ENCODE results near the gene THUMPD1.
"Not testable (repeated sequence)": the region's sequence is repeated elsewhere in the genome, so short reads cannot be mapped to it uniquely, and the experiment has no call there.

The THUMPD1 gene

GRCh38 chr16:20711277-20711911 lies 30.2 kb downstream of the THUMPD1 start:
- TF ChIP-seq ZFX (IDR thresholded peaks at IDR 0.05) (no peak), CTCF (conservative IDR thresholded peaks at IDR 0.05) (no peak)
- H3K27ac ChIP-seq, result no peak overlapping the region

- H3K27ac ChIP-seq, result peak overlapping the region; percentile 81
- peak; percentile 76 for TF ChIP-seq CTCF (conservative IDR thresholded peaks at IDR 0.05)
Measured at GRCh38 chr16:20708129-20708528, 33.5 kb downstream of the THUMPD1 start.

- no peak for TF ChIP-seq ZFX (IDR thresholded peaks at IDR 0.05)
- TF ChIP-seq CTCF (conservative IDR thresholded peaks at IDR 0.05), result no peak
- H3K27ac ChIP-seq, result peak overlapping the region; percentile 81
Measured at GRCh38 chr16:20707461-20707860, 34.2 kb downstream of the THUMPD1 start.

- H3K27ac ChIP-seq, result not testable (repeated sequence)
Measured at GRCh38 chr16:20705972-20706371, 35.6 kb downstream of the THUMPD1 start.

- no peak for TF ChIP-seq ZFX (IDR thresholded peaks at IDR 0.05)
- no peak for TF ChIP-seq CTCF (conservative IDR thresholded peaks at IDR 0.05)
Measured at GRCh38 chr16:20704281-20704680, 37.3 kb downstream of the THUMPD1 start.

GRCh38 chr16:20701692-20702091 lies 39.9 kb downstream of the THUMPD1 start:
- H3K27ac ChIP-seq, result peak overlapping the region; percentile 89

More at GRCh38 chr16:20704281-20704680, 37.3 kb downstream of the THUMPD1 start:
- H3K27ac ChIP-seq, result no peak overlapping the region

GRCh38 chr16:20696618-20697017 lies 45.0 kb downstream of the THUMPD1 start:
- TF ChIP-seq CTCF (conservative IDR thresholded peaks at IDR 0.05), result no peak
- TF ChIP-seq ZFX (IDR thresholded peaks at IDR 0.05), result no peak

GRCh38 chr16:20695024-20695423 lies 46.6 kb downstream of the THUMPD1 start:
- no peak overlapping the region; the same call in 1 of the 2 replicates for H3K27ac ChIP-seq
- no peak for TF ChIP-seq ZFX (IDR thresholded peaks at IDR 0.05)
- no peak for TF ChIP-seq CTCF (conservative IDR thresholded peaks at IDR 0.05)

More at GRCh38 chr16:20696618-20697017, 45.0 kb downstream of the THUMPD1 start:
- no peak overlapping the region; the same call in 1 of the 2 replicates for H3K27ac ChIP-seq

GRCh38 chr16:20694096-20694495 lies 47.5 kb downstream of the THUMPD1 start:
- H3K27ac ChIP-seq, result peak overlapping the region; percentile 28; the same call in 1 of the 2 replicates
